8988T (cell line): ENCODE measurements around the gene LIN52.

Experiments used
- DNase-seq: peaks from one replicate; pipeline ENCODE4 v3.0.0; 2011

Gene LIN52

GRCh38 chr14:74239848-74240793, 155.4 kb downstream of the LIN52 start:
- no peak for DNase-seq

DNA sequence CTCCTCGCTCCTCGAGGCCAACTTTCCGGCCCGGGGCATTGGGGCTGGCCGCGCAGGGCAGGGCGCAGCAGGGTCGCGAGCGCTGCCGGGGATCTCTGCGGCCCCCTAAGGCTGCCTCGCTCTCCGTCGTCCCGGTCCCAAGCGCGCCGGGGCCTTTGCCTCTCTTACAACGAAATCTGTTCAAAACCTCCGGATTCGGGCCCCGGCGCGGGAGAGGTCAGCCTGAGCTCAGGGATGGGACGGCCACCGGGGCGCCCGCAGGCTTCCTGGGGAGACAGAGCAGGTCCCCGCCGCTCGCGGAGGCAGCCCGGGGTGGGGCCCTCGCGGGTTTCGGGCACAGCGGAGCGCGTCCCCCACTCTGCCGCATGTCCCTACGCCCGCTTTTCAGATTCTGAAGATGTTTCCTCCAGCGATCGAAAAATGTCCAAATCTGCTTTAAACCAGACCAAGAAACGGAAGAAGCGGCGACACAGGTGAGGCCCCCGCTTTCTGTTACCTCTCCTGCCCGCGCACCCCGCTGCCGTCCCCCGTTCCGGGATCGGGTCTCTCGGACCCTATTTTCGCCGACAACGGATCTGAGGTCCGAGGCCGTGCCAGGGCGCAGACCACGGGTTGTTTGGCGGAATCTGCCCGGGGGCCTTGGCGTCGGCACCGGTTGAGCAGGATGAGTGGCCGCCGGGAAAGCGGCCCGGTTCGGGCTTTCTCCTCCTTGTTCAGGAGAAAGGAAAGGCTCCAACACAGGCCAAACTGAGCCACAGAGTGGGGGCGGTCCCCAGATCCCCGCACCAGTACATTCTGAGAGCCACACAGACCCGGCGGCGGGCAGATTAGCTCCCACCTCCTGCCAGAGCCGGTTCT, 156.3 kb downstream of the LIN52 start:
- no peak for DNase-seq

- no peak for DNase-seq
These were observed 156.9 kb downstream of the LIN52 start for GRCh38 chr14:74241652-74242017.

GRCh38 chr14:74242021-74242779, 157.4 kb downstream of the LIN52 start:
- no peak for DNase-seq

DNA sequence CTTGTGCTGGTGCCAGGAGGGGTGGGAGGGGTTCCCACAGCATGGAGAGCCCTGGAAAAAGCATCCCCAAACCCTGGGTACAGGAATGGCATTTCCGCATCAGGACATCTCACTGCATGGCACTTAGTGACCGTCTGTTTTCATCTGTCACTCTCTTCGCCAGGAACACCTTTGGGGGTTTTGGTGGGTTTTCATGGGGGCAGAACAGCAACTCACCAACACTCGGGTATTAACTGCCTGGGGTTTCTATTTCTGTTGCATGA, 158.0 kb downstream of the LIN52 start:
- DNase-seq: no peak

DNA sequence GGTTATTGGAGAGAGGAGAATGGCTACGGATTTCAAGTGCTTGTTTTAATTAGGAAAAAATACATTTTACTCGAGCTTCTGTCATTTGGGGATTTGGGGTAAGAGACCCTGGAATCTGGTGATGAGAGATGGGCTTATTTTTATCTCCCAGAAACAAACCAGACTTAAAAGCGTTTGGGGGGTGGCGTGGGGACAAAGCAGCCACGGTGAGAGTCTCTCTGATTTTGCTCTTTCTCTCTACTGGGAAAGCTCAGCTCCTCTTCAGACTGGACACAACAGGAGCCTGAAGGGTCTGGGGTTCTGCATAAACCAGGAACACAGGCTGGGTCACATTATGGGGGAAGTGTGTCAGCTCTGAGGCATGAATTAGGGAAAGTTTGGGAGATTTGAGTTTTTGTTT, 158.3 kb downstream of the LIN52 start:
- DNase-seq: no peak

- peak; percentile 58 for DNase-seq
These were observed 159.4 kb downstream of the LIN52 start for GRCh38 chr14:74244115-74244514.

- no peak for DNase-seq
These were observed 160.5 kb downstream of the LIN52 start for GRCh38 chr14:74245292-74245691.

DNA sequence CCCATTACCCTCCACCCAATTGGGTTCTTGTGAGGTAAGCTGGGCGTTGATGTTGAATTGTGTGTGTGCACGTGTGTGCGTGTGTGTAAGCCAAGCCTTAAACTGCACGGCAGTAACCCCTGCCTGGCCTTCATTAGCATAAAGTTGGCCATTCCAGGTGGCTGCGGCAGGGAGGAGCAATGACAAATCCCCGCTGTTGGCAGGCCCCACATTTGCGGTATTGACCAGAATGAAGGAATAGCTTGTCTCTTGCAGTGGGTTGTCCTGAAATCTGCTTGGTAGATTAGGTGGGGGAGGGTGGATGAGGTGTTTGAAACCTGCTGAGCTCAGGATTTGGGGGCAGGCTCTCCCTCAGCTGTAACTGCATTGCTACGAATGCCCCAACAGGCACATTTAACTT, 161.8 kb downstream of the LIN52 start:
- no peak for DNase-seq

DNA sequence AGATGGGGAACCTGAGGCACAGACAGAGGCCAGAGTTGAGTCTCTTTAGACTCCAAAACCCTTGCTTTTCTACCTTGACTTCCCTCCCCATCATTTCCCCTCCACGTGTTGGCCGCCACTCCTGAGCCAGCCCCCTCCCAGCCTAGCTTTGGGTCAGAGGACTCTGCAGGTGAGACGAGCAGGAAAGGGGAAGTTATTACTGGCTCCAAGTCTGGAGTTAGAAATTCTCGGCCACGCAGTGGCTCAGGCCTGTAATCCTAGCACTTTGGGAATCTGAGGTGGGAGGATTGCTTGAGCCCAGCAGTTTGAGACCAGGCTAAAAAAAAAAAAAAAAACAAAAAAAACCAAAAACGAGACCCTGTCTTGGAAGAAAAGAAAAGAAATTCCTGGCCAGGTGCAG, 163.3 kb downstream of the LIN52 start:
- DNase-seq: no peak

DNA sequence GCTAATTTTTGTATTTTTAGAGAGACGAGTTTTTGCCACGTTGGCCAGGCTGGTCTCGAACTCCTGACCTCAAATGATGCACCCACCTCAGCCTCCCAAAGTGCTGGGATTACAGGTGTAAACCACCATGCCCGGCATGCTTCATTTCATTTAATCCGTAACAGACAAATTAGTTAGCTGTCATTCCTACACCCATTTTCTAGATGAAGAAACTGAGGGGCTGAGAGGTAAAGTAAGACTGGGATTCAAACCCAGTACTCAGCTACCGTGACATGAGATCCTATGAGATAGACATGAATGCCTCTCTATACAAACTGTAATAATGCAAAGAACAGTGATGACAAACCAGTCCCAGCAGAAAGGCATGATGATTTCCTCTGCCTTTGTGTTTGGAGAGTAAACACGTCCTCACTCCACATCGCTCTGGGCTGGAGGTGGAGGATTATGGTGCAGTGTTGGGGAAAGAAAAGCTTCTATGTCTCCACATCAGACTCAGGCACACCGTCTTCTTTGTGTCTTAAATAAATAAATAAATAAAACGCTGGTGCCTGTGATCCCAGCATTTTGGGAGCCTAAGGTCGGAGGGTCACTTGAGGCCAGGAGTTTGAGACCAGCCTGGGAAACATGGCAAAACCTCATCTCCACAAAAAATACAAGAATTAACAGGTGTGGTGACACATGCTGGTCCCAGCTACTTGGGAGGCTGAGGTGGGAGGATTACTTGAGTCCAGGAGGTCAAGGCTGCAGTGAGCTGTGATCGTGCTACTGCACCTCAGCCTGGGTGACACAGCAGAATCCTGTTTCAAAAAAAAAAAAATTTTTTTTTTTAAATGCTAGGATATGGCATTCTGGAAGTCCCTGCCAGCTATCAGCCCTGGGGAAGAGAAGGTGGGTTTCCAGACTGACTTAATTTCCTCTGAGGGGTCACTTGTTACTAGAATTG, 164.9 kb downstream of the LIN52 start:
- no peak for DNase-seq
